Common myeloid progenitor, CD34-positive (primary cell): Measurements from ENCODE around the gene SORBS1.
A peak's percentile ranks its signal among the peaks of the same experiment; 100 is the strongest.

Experiments used
- CTCF ChIA-PET: fragments of 350-600 bp; sonication (Branson Sonifier 250); formaldehyde crosslinking; loops from one replicate; lab custom pipeline; 2021; ENCODE audit warnings: antibody characterized with exemption; lab: Charles Lee
- POLR2A ChIA-PET: fragments of 350-600 bp; sonication (Branson Sonifier 250); formaldehyde crosslinking; loops from one replicate; lab custom pipeline; 2021; ENCODE audit warnings: antibody characterized with exemption; lab: Charles Lee
- DNase-seq, 3 donors: peaks; one replicate each; pipeline versions ENCODE4 v3.0.0 to v3.0.0-alpha.2; 2013
- H3K27ac ChIP-seq, 2 experiments: 1 replicate in 1 of 2; 2 replicates in 1 of 2; pipeline ENCODE4 v1.7.0; 2013; ENCODE audit warnings: inconsistent platforms in 2 of 2, low read length in 2 of 2, mild to moderate bottlenecking in 2 of 2, low read depth in 1 of 2, moderate library complexity in 1 of 2; ENCODE audit not compliant: severe bottlenecking in 2 of 2, insufficient read depth in 1 of 2, poor library complexity in 1 of 2
- H3K27me3 ChIP-seq, 5 experiments: replicated peaks in 2 of 5; 1 replicate in 3 of 5; 2 replicates in 2 of 5; pipeline versions ENCODE4 v1.6.1 to v1.7.0; 2013; ENCODE audit warnings: low read length in 4 of 5, mild to moderate bottlenecking in 2 of 5, moderate library complexity in 2 of 5, inconsistent platforms in 1 of 5; ENCODE audit not compliant: insufficient read depth in 5 of 5, control insufficient read depth in 4 of 5
- H3K36me3 ChIP-seq, 4 experiments: 1 replicate in 2 of 4; 2 replicates in 2 of 4; pipeline versions ENCODE4 v1.6.1 to v1.7.0; 2013; ENCODE audit warnings: low read length in 3 of 4, control low read depth in 1 of 4, mild to moderate bottlenecking in 1 of 4; ENCODE audit not compliant: control insufficient read depth in 4 of 4, insufficient read depth in 4 of 4
- H3K4me1 ChIP-seq, 4 experiments: 1 replicate in 3 of 4; 2 replicates in 1 of 4; pipeline versions ENCODE4 v1.6.1 to v1.7.1; 2013; ENCODE audit warnings: low read length in 3 of 4, mild to moderate bottlenecking in 3 of 4, control low read depth in 1 of 4, inconsistent platforms in 1 of 4, moderate library complexity in 1 of 4; ENCODE audit not compliant: control insufficient read depth in 4 of 4, insufficient read depth in 4 of 4; ENCODE audit errors: control extremely low read depth in 1 of 4
- H3K4me3 ChIP-seq, 7 experiments: 1 replicate in 4 of 7; 2 replicates in 3 of 7; pipeline versions ENCODE4 v1.5.1 to v1.7.0; 2013; ENCODE audit warnings: mild to moderate bottlenecking in 7 of 7, low read length in 6 of 7, moderate library complexity in 6 of 7, inconsistent platforms in 2 of 7, low read depth in 2 of 7, control low read depth in 1 of 7; ENCODE audit not compliant: insufficient read depth in 4 of 7, control insufficient read depth in 1 of 7; ENCODE audit errors: extremely low read depth in 1 of 7
- H3K9me3 ChIP-seq, 5 experiments: 1 replicate in 4 of 5; 2 replicates in 1 of 5; pipeline versions ENCODE4 v1.6.1 to v1.7.1; 2013; ENCODE audit warnings: low read length in 4 of 5, mild to moderate bottlenecking in 2 of 5, inconsistent platforms in 1 of 5, low read depth in 1 of 5, moderate library complexity in 1 of 5; ENCODE audit not compliant: control insufficient read depth in 4 of 5, insufficient read depth in 2 of 5; ENCODE audit errors: control extremely low read depth in 1 of 5
- WGBS: methylation state at CpG from one replicate; pipeline ENCODE4 v1.1.5; 2013; ENCODE audit not compliant: insufficient coverage; 5-methylcytosine and 5-hydroxymethylcytosine counted together

The SORBS1 gene

DNA sequence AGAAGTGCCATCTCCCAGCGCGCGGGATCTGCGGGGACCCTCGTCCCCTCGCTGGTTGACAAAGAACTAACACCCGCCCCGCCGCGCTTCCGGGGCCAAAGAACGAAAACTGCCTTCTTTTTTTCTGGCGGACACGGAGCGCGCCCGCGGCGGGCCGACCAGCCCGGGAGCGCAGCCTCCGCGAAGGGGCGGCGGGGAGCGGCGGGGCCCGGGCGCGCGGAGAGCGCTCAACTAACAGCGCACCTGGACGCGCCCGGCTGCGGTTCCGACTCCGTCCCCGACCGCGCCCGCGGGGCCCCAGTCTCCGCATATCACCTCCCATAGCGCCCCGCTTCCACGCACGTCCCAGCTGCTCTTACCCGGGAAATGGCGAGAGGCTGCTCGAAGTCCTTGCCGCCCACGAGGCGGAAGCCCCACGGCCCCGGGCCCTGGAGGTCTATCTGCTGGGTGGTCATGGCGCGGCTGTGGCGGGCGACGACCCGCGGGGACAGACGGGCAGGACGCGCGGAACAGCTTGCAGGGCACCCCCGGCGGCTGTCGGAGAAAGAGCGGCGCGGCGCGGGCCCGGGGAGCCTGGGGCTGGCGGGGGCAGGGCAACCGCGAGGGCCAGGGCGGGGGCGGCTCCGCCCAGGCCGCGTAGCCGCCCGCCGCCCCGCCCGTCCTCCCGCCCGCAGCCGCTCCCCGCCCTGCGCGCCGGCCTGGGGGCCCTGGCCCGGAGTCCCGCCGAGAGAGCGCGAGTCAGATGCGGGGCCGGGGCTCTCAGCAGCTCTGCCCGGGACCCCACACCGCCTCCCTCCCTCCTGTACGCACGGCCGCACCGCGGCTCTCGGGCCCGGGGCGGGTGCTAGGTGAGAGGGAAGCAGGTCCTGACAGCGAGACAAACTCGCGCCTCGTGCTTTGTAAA lies 270.5 kb downstream of the SORBS1 start, which contains the start of gene PDLIM1:
Gene PDLIM1 (minus strand): TSS at position 543 of the 904 bp plus-strand sequence. CDS start 88 bp downstream, at position 455.
- Histone ChIP-seq H3K36me3 (no peaks in the 10 kb centered on the region), H3K4me3 (peak within 1 kb of the TSS; percentile 45 to 85 (median 75)), H3K9me3 (no peaks in the 10 kb centered on the region), H3K4me1 (peaks cover 5 to 32% (median 24%) of the 10 kb centered on the region in 4 experiments), H3K27me3 (no peaks in the 10 kb centered on the region), H3K27ac (peak within 1 kb of the TSS in 1 of 2 experiments; percentile 25)
- under 1% methylated on average over 91 of the region's 119 CpGs for WGBS
- POLR2A ChIA-PET = interaction anchor here (1.2 kb wide), 1 partner anchor 24 kb away, joined by 3 read pairs; no protein-coding TSS in a partner anchor
- CTCF ChIA-PET = interaction anchor here (0.6 to 1.4 kb wide), 3 partner anchors 12 to 48 kb away, joined by 3 to 4 read pairs (median 4); no protein-coding TSS in a partner anchor
- peak; percentile 72 to 90 (median 80) for DNase-seq

DNA sequence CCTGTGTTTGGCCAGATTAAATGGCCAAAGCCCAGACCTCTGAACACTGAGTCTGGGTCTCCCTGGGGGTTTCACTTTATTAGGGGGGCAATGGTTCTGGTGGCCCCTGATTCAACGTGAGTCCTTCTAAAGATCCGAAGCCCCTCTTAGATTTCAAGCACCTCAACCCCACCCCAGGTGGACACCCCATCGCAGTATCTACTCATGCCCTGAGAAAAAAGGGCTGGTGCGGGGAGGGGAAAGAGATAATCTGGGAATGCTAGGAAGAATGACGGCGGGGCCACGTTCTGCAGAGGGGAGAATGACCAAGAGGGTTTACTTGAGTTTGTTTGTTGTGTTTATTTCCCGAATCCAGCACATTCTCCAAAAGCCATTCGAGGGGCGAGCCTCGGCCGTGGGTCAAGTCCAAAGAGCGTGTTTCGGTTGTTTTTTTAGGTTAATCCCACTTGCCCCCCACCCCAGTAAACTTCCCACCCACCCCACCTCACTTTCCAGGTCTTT lies 271.2 kb downstream of the SORBS1 start:
- ChIA-PET CTCF (interaction anchor here (0.7 to 2.5 kb wide), 3 partner anchors 11 to 47 kb away, joined by 3 to 10 read pairs (median 4); no protein-coding TSS in a partner anchor), POLR2A (interaction anchor here (1.2 kb wide), 1 partner anchor 23 kb away, joined by 3 read pairs; no protein-coding TSS in a partner anchor)
- H3K4me1 ChIP-seq = peaks cover 4 to 25% (median 16%) of the 10 kb centered on the region in 4 experiments
- peak overlapping the region; percentile 45 to 85 (median 75) for H3K4me3 ChIP-seq
- H3K9me3 ChIP-seq = no peaks in the 10 kb centered on the region
- no peaks in the 10 kb centered on the region for H3K27me3 ChIP-seq
- H3K36me3 ChIP-seq = no peaks in the 10 kb centered on the region
- WGBS = 55% methylated on average over 10 of the region's 14 CpGs
- DNase-seq = no peak
- peak overlapping the region in 1 of 2 experiments; percentile 25 for H3K27ac ChIP-seq

DNA sequence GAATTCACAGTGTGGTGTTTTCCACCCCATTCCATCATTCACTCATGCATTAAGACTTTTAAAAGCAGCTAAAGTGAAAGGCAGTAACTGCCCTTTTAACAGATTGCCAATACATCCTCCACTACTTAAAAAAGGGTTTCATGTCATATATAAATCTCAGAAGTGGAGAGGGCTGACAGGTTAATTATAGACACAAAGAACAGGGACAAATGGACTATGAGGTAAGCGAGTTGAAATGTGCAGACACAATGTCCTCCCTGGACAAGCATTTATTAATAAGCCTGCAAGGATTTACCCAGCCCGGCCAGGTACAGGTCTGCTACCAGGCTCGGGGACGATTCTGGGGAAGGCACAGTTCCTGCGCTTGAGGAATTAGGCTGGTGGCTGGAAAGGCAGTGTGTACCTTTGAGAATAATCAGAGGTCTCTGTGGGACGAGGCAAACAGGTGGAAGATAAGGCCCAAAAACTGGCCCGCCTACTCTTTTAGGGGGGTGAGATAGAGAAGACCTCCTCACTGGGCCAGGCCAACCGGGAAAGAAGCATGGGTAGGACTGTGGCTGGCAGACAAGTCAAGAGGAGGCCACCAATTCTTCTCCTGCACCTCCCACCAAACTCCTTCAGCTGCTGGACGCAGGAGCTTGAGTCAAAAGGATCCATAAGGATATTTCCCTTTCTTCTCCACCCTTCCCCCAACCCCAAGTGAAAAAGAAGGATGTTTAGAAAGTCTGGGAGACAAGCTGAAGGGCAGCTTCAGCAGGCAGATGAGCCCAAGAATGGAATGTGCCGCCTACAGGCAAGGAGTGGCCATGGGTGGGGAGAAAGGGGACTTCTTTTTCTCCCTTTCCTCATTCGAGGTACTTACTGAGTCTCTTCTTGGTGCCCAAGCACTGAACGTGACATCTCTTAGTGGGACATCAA lies 271.9 kb downstream of the SORBS1 start:
- peaks cover 0 to 20% (median 11%) of the 10 kb centered on the region in 4 experiments for H3K4me1 ChIP-seq
- no peaks in the 10 kb centered on the region for H3K9me3 ChIP-seq
- H3K36me3 ChIP-seq = no peaks in the 10 kb centered on the region
- H3K4me3 ChIP-seq = peak overlapping the region in 3 of 7 experiments; percentile 65 to 85 (median 76)
- ChIA-PET CTCF (interaction anchor here (0.7 to 2.5 kb wide), 3 partner anchors 11 to 46 kb away, joined by 3 to 10 read pairs (median 4); no protein-coding TSS in a partner anchor), POLR2A (interaction anchor here (1.2 kb wide), 1 partner anchor 22 kb away, joined by 3 read pairs; no protein-coding TSS in a partner anchor)
- WGBS = 91% methylated on average over 10 of the region's 12 CpGs
- no peak overlapping the region for H3K27ac ChIP-seq
- no peak for DNase-seq
- no peaks in the 10 kb centered on the region for H3K27me3 ChIP-seq

DNA sequence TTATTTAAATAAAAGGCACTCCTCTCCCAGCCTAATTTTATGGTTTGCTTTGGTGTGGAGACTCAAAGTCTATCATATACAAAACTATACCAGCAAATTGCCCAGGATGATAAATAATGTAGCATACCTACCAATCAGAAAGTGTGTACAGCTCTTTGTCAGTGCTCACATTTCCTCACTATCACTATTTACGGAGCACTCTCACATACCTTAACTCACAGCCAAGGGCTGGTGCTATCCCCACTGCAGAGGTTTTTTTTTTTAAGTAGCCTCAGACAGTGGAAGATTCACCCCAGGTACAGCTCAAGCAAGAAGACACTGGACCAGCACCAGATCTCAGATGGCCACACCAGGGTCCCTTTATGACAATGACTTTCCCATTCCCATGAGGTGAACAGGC lies 272.9 kb downstream of the SORBS1 start:
- H3K36me3 ChIP-seq = no peaks in the 10 kb centered on the region
- peaks cover 0 to 20% (median 11%) of the 10 kb centered on the region in 4 experiments for H3K4me1 ChIP-seq
- H3K4me3 ChIP-seq = no peak overlapping the region
- ChIA-PET CTCF (interaction anchor here (1.2 to 2.5 kb wide), 4 partner anchors 10 to 74 kb away, joined by 4 to 10 read pairs (median 5); no protein-coding TSS in a partner anchor), POLR2A (no interaction called here)
- DNase-seq = no peak
- H3K27me3 ChIP-seq = no peaks in the 10 kb centered on the region
- no peaks in the 10 kb centered on the region for H3K9me3 ChIP-seq
- 100% methylated on average over 1 of the region's 1 CpG for WGBS
- H3K27ac ChIP-seq = no peak overlapping the region

DNA sequence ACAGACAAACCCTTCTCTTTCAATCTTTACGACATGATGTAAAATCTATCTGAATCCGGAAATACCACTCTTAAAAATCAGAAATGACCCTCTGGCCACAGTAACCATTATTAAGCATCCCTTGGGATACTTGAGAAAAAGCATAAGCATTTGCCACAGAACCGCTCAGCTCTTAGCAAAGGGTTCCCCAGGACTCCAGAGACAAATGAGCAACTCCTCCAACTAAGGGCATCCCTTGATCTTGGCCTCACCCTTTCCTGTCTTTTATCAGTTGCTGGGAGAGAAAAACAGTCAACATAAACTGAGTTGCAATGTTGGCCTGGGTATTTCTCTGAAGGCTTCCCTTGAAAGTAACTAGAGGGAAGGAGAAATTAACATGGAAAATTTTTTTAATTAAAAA lies 273.9 kb downstream of the SORBS1 start:
- no peak for DNase-seq
- POLR2A ChIA-PET = no interaction called here
- 92% methylated on average over 3 of the region's 3 CpGs for WGBS
- H3K4me1 ChIP-seq = peaks cover 0 to 20% (median 11%) of the 10 kb centered on the region in 4 experiments
- H3K4me3 ChIP-seq = no peak overlapping the region
- no peaks in the 10 kb centered on the region for H3K9me3 ChIP-seq
- no peak overlapping the region for H3K27ac ChIP-seq
- H3K27me3 ChIP-seq = no peaks in the 10 kb centered on the region
- CTCF ChIA-PET = interaction anchor here (1.1 to 2.3 kb wide), 4 partner anchors 20 to 87 kb away, joined by 3 to 6 read pairs (median 4); no protein-coding TSS in a partner anchor
- no peaks in the 10 kb centered on the region for H3K36me3 ChIP-seq

DNA sequence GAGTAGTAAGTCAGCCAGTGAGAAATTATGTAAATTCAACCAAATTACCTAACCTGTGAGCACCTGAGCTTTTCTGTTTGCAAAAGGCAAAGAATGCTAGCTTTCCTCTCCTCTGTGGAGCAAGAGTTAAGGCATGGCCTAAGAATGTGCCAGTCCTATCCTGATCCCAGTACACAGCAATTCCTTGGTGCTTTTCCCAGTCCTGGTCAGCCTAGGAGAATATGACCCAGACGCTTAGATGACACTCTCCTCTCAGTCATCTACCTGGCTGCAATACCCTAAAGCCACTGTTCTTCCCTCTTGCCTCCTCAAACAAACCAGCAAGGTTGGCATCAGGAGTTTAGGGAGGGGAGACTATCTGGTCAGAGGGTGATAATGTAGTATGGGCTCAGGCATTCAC lies 274.5 kb downstream of the SORBS1 start:
- no peak for DNase-seq
- whole genome bisulfite sequencing = no CpG with 5 or more reads among the region's 1 CpG
- Histone ChIP-seq H3K9me3 (no peaks in the 10 kb centered on the region), H3K4me3 (no peak overlapping the region), H3K36me3 (no peaks in the 10 kb centered on the region), H3K4me1 (peaks cover 0 to 20% (median 11%) of the 10 kb centered on the region in 4 experiments), H3K27ac (no peak overlapping the region), H3K27me3 (no peaks in the 10 kb centered on the region)
- CTCF ChIA-PET = interaction anchor here (0.9 to 2.3 kb wide), 4 partner anchors 20 to 88 kb away, joined by 3 to 6 read pairs (median 3); no protein-coding TSS in a partner anchor
- POLR2A ChIA-PET = no interaction called here
